GM15510 (cell line): ENCODE data around the gene ACP6.

Source experiments
- POLR2A ChIP-seq: IDR thresholded peaks from 3 replicates; pipeline ENCODE4 v1.6.1; 2011; ENCODE audit warnings: borderline replicate concordance; ENCODE audit not compliant: insufficient read length; ENCODE audit errors: extremely low read depth

ACP6 gene

DNA sequence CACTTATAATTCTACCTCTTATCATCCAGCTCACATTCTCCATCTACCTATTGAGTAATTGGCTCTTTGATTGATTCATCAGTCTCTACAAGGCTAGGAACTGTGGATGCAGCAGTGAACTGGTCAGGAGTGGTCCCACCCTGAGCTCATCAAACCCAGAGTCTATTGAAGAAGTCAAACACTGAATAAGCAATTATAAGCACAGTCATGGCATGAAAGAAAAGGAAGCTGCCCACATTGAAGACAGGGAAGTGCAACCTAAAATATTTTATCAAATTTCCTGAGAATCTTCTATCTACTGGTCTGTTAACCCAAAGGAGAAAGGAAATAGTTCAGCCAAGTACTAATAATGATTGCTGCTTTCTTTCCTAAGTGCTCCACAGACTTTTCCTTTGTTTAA lies 35.7 kb downstream of the ACP6 start:
- TF ChIP-seq POLR2A = no peak

DNA sequence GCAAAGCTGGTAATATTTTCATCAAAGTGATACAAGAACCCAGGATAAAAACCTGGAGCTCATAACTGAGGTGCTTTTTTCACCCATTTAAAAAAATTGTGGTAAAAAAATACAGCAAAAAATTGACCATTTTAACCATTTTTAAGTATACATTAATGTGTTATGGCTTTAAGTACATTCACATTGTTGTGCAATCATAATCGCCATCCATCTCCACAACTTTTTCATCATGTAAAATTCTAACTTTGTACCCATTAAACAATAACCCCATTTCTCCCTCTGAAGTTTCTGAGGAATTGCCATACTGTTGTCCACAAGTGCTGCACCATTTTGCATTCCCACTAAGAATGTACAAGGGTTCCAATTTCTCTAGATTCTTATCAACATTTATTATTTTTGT lies 36.6 kb downstream of the ACP6 start:
- no peak for TF ChIP-seq POLR2A

DNA sequence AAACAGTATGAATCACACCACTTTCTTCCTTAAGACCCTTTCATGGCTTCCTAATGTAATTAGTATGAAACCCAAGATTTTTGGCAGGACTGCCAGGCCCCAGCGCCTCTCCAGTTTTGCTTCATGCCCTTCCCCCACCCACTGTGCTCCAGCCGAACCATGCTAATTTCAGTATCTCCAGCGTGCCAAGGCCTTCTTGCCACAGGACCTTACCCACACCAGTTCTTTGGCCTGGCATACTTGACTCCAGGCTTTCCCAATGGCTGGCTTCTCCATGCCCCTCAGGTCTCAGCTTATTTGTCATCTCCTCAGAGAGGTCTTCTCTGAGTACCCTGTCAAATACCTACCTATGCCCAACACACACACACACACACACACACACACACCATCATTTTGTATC lies 38.5 kb downstream of the ACP6 start:
- no peak for TF ChIP-seq POLR2A

DNA sequence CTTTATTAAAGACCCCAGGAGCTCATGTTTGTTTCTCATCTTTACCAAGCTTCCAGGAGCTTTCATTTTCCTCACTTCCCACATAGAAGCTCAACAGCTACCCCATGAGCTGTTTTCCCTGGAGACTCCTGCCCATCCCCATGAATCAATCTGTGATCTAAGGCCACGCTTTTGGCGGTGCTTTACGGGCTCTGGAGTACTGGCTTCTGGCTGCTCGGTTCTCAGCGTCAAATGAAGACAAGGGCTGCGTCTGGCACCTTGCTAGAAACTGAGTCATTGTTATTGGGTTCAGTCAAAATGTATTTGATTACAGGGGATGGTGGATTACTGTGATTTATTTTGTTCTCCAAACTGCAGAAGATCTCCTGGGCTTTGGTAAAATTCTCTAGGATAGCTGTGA lies 39.9 kb downstream of the ACP6 start:
- no peak for TF ChIP-seq POLR2A

DNA sequence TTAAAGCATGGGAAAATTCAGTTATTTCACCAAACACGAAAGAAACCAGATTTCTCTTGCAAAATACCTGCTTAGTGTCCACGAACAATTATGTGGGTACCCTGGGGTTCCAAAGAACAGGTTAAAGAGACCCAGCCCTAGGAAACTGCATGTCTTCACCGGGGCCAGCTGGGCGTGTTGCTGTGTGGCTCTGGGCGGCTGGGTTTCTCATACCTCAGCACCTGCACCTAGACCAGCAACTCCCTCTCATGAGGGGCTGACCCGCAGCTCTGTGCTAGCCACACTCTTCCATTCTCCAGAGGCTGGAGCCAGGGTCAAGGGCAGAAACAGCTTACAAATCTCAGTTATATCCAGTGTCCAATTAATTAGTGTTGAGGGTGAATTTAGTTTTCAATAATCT lies 40.3 kb downstream of the ACP6 start:
- no peak for TF ChIP-seq POLR2A

DNA sequence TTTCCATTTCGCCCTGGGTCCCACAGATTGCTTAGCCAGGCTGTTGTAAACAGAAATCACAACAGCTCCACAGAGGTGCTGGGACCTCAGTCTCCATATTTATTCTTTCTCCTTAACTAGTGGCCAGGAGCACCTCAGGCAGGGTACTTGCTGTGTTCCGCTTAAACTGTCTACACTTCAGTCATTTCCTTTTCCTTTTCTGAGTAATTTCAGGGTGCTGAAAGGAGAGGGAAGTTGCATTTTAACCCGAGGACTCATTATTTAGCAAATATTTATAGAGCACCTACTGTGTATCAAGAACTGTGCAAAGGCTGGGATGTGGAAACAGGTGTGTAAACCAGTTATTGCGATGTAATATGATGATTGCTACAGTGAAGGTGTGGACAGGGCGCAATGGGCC lies 41.9 kb downstream of the ACP6 start:
- no peak for TF ChIP-seq POLR2A

DNA sequence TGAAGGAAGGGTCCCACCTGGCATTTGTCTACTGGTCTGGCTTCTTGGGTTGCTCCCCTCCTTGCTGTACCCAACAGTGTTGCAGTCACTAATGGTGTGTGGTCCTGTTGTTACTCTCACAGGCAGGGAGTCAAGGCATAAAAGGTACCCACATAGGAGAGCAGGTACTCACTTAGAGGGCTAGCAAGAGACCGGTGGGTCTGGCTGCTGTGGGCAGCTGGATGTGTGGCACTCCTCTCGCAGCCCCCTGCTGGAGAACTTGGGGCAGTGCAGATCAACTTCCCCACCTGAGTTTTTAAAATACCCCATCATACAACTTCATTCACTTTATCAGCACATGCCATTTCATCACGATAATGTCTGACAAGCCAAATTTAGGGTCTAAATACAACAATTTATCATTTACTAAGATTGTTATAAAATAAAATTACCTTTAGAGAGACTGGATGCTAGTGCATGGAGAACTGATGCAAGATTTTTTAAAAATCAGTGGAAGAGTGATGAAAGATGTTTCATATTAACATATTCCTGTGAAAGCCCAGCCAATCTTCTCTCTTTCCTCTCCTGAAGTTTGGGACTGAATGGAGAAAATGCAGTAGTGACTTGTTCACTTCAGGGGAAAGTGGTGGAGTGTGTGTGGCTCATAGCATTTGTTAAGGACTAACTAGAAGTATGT lies 42.8 kb downstream of the ACP6 start:
- TF ChIP-seq POLR2A = no peak

DNA sequence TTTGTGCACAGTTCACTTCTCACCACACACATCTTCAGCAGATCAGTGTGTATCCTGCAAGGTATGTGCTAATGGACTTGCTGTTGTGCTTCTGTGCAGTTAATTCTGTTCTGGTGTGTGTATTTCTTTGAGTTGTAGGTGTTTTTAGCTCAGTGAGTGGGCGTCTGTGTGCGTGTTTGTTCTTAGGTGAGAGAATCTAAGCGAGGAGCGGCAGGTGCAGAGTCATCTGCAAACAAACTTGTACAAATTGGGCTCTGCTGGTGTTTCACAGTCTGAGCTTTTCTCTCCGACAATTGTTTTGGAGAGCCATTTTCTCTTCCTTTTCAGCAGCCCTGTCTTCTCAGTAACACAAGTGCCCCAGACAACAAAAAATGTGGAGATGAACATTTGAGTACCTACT lies 43.6 kb downstream of the ACP6 start:
- TF ChIP-seq POLR2A = no peak

DNA sequence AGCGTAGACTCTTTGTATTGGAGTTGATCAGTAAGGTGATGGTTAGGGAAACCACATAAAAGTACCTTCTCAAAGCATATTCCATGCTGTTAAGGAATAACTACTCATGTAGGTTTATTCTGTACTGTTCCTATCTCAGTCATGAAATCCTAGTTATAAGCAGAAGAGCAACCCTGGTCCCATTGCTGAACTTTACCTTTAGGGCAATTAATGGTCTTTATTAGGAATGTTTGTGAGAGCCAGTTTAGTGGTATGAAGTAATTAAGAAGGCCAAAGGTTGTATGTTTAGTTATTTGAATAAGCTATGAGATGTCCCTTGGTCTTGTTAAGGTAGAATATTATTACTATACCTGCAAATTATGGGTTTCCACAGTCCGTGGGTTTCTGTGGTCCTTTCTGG lies 44.0 kb downstream of the ACP6 start:
- TF ChIP-seq POLR2A = no peak

DNA sequence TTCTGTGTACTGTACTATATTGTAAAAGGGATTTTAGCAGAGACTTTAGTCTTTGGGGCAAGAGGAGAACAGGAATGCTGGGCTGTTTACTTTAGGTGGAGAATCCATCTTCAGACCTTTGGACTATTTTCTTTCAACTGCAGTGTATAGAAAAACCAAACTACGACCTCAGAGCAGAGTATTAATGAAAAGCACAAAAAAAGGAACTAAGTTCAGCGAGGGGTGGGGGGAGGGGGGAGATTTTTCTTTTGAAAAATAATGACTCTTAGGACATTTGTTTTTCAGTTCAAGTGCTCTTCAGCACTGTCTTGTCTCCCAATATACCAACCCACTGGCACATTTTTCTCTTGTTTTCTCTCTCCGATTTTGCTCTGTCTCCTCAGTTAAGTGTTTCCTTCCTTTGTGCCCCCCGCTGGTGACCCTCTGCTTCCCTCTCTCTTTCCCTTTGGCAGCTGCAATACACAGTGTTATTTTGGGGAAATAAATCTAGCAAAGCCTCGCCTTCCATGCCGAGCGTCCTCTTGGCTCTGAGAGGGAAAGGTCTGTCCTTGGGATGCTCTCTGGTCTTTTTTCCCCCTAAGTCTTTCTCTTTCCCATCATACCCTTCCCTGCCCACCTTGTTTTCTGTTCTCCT lies 44.8 kb downstream of the ACP6 start:
- no peak for TF ChIP-seq POLR2A

DNA sequence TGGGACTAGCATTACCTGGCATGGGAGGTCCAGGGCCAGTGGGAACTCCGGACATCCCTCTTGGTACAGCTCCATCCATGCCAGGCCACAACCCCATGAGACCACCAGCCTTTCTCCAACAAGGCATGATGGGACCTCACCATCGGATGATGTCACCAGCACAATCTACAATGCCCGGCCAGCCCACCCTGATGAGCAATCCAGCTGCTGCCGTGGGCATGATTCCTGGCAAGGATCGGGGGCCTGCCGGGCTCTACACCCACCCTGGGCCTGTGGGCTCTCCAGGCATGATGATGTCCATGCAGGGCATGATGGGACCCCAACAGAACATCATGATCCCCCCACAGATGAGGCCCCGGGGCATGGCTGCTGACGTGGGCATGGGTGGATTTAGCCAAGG lies 45.8 kb downstream of the ACP6 start:
- no peak for TF ChIP-seq POLR2A

DNA sequence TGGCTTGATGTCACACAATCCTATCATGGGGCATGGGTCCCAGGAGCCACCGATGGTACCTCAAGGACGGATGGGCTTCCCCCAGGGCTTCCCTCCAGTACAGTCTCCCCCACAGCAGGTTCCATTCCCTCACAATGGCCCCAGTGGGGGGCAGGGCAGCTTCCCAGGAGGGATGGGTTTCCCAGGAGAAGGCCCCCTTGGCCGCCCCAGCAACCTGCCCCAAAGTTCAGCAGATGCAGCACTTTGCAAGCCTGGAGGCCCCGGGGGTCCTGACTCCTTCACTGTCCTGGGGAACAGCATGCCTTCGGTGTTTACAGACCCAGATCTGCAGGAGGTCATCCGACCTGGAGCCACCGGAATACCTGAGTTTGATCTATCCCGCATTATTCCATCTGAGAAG lies 46.3 kb downstream of the ACP6 start:
- no peak for TF ChIP-seq POLR2A

DNA sequence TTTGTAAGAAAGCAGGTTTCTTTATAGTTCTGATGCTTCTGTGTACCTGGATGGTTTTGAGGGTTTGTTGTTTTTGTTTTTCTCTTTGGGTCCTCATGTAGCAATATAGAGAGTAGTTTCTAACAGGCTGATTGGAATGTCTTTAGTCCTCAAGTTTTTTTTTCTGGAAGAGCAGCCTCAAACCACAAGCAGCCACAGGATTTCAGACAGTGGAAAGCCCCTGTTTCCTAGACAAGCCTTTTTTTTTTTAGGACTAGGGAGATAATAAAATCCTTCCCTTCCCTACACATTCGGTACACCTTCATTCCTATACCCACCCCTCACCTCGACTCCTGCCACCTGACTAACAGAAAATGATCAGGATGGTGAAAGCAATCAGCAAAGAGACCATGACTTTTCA lies 47.6 kb downstream of the ACP6 start:
- TF ChIP-seq POLR2A = no peak

DNA sequence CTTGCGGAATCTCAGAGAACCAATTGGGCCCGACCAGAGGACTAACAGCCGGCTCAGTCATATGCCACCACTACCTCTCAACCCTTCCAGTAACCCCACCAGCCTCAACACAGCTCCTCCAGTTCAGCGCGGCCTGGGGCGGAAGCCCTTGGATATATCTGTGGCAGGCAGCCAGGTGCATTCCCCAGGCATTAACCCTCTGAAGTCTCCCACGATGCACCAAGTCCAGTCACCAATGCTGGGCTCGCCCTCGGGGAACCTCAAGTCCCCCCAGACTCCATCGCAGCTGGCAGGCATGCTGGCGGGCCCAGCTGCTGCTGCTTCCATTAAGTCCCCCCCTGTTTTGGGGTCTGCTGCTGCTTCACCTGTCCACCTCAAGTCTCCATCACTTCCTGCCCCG lies 49.8 kb downstream of the ACP6 start:
- TF ChIP-seq POLR2A = no peak

DNA sequence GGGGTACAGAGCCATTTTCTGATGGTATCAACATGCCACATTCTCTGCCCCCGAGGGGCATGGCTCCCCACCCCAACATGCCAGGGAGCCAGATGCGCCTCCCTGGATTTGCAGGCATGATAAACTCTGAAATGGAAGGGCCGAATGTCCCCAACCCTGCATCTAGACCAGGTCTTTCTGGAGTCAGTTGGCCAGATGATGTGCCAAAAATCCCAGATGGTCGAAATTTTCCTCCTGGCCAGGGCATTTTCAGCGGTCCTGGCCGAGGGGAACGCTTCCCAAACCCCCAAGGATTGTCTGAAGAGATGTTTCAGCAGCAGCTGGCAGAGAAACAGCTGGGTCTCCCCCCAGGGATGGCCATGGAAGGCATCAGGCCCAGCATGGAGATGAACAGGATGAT lies 50.6 kb downstream of the ACP6 start:
- TF ChIP-seq POLR2A = no peak

DNA sequence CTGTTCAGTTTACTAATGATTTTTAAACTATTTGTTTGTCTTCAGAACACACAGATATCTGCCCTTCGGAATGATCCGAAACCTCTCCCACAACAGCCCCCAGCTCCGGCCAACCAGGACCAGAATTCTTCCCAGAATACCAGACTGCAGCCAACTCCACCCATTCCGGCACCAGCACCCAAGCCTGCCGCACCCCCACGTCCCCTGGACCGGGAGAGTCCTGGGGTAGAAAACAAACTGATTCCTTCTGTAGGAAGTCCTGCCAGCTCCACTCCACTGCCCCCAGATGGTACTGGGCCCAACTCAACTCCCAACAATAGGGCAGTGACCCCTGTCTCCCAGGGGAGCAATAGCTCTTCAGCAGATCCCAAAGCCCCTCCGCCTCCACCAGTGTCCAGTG lies 51.6 kb downstream of the ACP6 start:
- no peak for TF ChIP-seq POLR2A
